GM23338 (cell line): ENCODE results near the gene CRHR1. TPM values are rescaled to one million over a fixed set of nuclear protein-coding genes. Genes with fewer than 3 reads are reported as not detected.

Experiments used
- ATAC-seq: fragments of 200-7000 bp; cut with Tn5 transposase; 3 replicates; pipeline ENCODE4 v1.9.1; 2020
- DNase-seq: peaks from one replicate; pipeline ENCODE4 v3.0.0-alpha.2; 2015; ENCODE audit warnings: low spot score
- H2AFZ ChIP-seq: fragments of 200-600 bp; sonication (generic); 2 replicates; pipeline ENCODE4 v1.8.0; 2016; ENCODE audit warnings: antibody characterized with exemption, mild to moderate bottlenecking, moderate library complexity
- H3F3A ChIP-seq: fragments of 200-600 bp; sonication (generic); replicated peaks from 2 replicates; pipeline ENCODE4 v1.8.0; 2017; ENCODE audit warnings: antibody characterized with exemption, mixed run types, low read depth
- H3K27ac ChIP-seq: fragments of 200-600 bp; sonication (generic); 2 replicates; pipeline ENCODE4 v1.6.1; 2016; ENCODE audit warnings: low read depth
- H3K27me3 ChIP-seq: fragments of 200-600 bp; sonication (generic); 2 replicates; pipeline ENCODE4 v1.8.0; 2016; ENCODE audit warnings: mild to moderate bottlenecking, mixed run types, moderate library complexity; ENCODE audit not compliant: insufficient read depth
- H3K36me3 ChIP-seq: fragments of 200-600 bp; sonication (generic); 2 replicates; pipeline ENCODE4 v1.8.0; 2016; ENCODE audit warnings: mild to moderate bottlenecking; ENCODE audit not compliant: insufficient read depth
- H3K4me1 ChIP-seq: fragments of 200-600 bp; sonication (generic); 2 replicates; pipeline ENCODE4 v1.8.0; 2016; ENCODE audit warnings: mild to moderate bottlenecking, moderate library complexity; ENCODE audit not compliant: insufficient read depth
- H3K4me2 ChIP-seq: fragments of 200-600 bp; sonication (generic); 2 replicates; pipeline ENCODE4 v1.7.1; 2017; ENCODE audit warnings: mixed run types
- H3K4me3 ChIP-seq: fragments of 200-600 bp; sonication (generic); 2 replicates; pipeline ENCODE4 v1.6.1; 2016; ENCODE audit warnings: mixed run types
- H3K79me2 ChIP-seq: fragments of 200-600 bp; sonication (generic); replicated peaks from 2 replicates; pipeline ENCODE4 v1.8.0; 2017; ENCODE audit warnings: mild to moderate bottlenecking; ENCODE audit not compliant: insufficient read depth
- H3K9me2 ChIP-seq: fragments of 200-600 bp; sonication (generic); 2 replicates; pipeline ENCODE4 v1.8.0; 2017; ENCODE audit not compliant: insufficient read depth
- H4K20me1 ChIP-seq: fragments of 200-600 bp; sonication (generic); replicated peaks from 2 replicates; pipeline ENCODE4 v1.8.0; 2017; ENCODE audit warnings: mild to moderate bottlenecking; ENCODE audit not compliant: insufficient read depth
- H3K27ac Mint-ChIP-seq: 2 replicates; pipeline ENCODE4 v1.8.0; 2020; ENCODE audit warnings: inconsistent platforms, mild to moderate bottlenecking, moderate library complexity, mixed read lengths
- H3K27me3 Mint-ChIP-seq: 3 replicates; pipeline ENCODE4 v1.8.0; 2022; ENCODE audit warnings: low read depth, mild to moderate bottlenecking, moderate library complexity, mixed read lengths, inconsistent platforms; ENCODE audit not compliant: insufficient read depth, poor library complexity
- H3K36me3 Mint-ChIP-seq: 3 replicates; pipeline ENCODE4 v1.8.0; 2021; ENCODE audit warnings: low read depth, mild to moderate bottlenecking, inconsistent platforms, moderate library complexity, mixed read lengths
- H3K4me1 Mint-ChIP-seq: 3 replicates; pipeline ENCODE4 v1.8.0; 2020; ENCODE audit warnings: mild to moderate bottlenecking, inconsistent platforms, mixed read lengths
- H3K4me3 Mint-ChIP-seq: 3 replicates; pipeline ENCODE4 v1.8.0; 2021; ENCODE audit warnings: moderate library complexity, mild to moderate bottlenecking, inconsistent platforms, mixed read lengths
- H3K9me3 Mint-ChIP-seq: 3 replicates; pipeline ENCODE4 v1.8.0; 2020; ENCODE audit warnings: moderate library complexity, mild to moderate bottlenecking, inconsistent platforms, mixed read lengths
- CREB1 ChIP-seq: fragments of 250-450 bp; sonication (Bioruptor Pico); IDR thresholded peaks from 2 replicates; pipeline ENCODE4 v1.5.0; 2020; ENCODE audit warnings: low read depth, mild to moderate bottlenecking, moderate library complexity
- EZH2 ChIP-seq: fragments of 200-600 bp; sonication (generic); IDR thresholded peaks from one replicate; pipeline ENCODE4 v1.8.0; 2017; ENCODE audit warnings: antibody characterized with exemption, mild to moderate bottlenecking, low read depth; ENCODE audit not compliant: unreplicated experiment
- EZH2phosphoT487 ChIP-seq: fragments of 200-600 bp; sonication (generic); IDR thresholded peaks from one replicate; pipeline ENCODE4 v1.8.1; 2018; ENCODE audit warnings: antibody characterized with exemption; ENCODE audit not compliant: unreplicated experiment
- JUNB ChIP-seq: IDR thresholded peaks from one replicate; pipeline ENCODE4 v1.6.1; 2016; ENCODE audit warnings: antibody characterized with exemption; ENCODE audit not compliant: unreplicated experiment
- NANOG ChIP-seq: IDR thresholded peaks from 2 replicates; pipeline ENCODE4 v1.6.1; 2016; ENCODE audit warnings: antibody characterized with exemption, borderline replicate concordance
- POLR2AphosphoS5 ChIP-seq: IDR thresholded peaks from 2 replicates; pipeline ENCODE4 v1.6.1; 2016; ENCODE audit warnings: antibody characterized with exemption, low read depth
- STAT1 ChIP-seq: IDR thresholded peaks from one replicate; pipeline ENCODE4 v1.6.1; 2016; ENCODE audit warnings: antibody characterized with exemption; ENCODE audit not compliant: unreplicated experiment
- ZNF114 ChIP-seq: fragments of 250-450 bp; sonication (Bioruptor Pico); IDR thresholded peaks from 2 replicates; pipeline ENCODE4 v1.5.0; 2020; ENCODE audit warnings: mild to moderate bottlenecking, moderate library complexity
- ZNF331 ChIP-seq: fragments of 250-450 bp; sonication (Bioruptor Pico); IDR thresholded peaks from 2 replicates; pipeline ENCODE4 v1.5.0; 2020; ENCODE audit warnings: low read depth, mild to moderate bottlenecking, moderate library complexity
- polyA plus RNA-seq: library from polyadenylated mRNA; unstranded; fragments of >200 nt; fragmentation: Nextera tagmentation; extraction: Ambion mirVana; gene quantifications from 2 replicates; pipeline ENCODE4 v1.2.1, GENCODE V29; 2016
- total RNA-seq: library from RNA; depleted of rRNA; stranded (reverse); fragments of >200 nt; shearing (Covaris generic); gene quantifications from 2 replicates; pipeline ENCODE4 v1.2.3, GENCODE V29; 2014
- TF ChIP-seq, protein P1 (sequence below): IDR thresholded peaks from one replicate; pipeline ENCODE4 v1.6.1; 2018; ENCODE audit warnings: antibody characterized with exemption; ENCODE audit not compliant: unreplicated experiment
- TF ChIP-seq, protein P2 (sequence below), 2 experiments: fragments of 200-600 bp in 1 of 2; sonication (generic) in 1 of 2; conservative IDR thresholded peaks; 2 replicates each; pipeline versions ENCODE4 v1.5.1 to v1.6.1; 2016 to 2017; ENCODE audit warnings: antibody characterized with exemption in 2 of 2, low read depth in 2 of 2, mild to moderate bottlenecking in 2 of 2, moderate library complexity in 1 of 2
- TF ChIP-seq, protein P3 (sequence below): fragments of 250-450 bp; sonication (Bioruptor Pico); IDR thresholded peaks from 2 replicates; pipeline ENCODE4 v1.5.0; 2020; ENCODE audit warnings: mild to moderate bottlenecking, moderate library complexity
- TF ChIP-seq, protein P4 (sequence below): IDR thresholded peaks from 2 replicates; pipeline ENCODE4 v1.6.1; 2016; ENCODE audit warnings: antibody characterized with exemption

CRHR1 gene
- total and polyA plus RNA-seq, 2 experiments from 2014 or later = 0.19 to 0.76 TPM

DNA sequence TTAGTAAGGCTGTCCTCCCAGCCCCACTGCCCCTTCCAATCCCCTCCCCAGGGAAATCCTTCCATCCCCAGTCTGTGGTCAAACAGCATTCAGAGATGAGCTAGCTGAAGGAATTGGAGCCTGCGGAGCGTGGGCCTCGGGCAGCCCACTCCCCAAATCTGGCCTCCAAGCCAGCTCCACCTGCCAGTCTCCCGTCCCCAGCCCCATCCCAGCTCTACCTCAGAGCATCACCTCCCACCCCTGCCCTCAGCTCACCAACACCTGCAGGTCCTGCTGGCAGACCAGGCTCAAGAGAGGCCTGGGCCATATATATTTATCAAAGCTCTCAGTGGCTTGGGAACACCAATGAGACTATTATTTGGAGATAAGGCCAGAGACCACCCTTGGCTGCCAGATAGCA is 55.3 kb downstream of the CRHR1 start:
- Mint-ChIP-seq H3K27ac (no peak overlapping the region), H3K4me3 (no peak overlapping the region), H3K27me3 (peaks cover 11% of the 10 kb centered on the region), H3K4me1 (no peaks in the 10 kb centered on the region; the same call in 2 of the 3 replicates), H3K9me3 (no peaks in the 10 kb centered on the region), H3K36me3 (no peaks in the 10 kb centered on the region)
- Histone ChIP-seq H3F3A (no peaks in the 10 kb centered on the region), H3K36me3 (no peaks in the 10 kb centered on the region), H3K4me1 (no peaks in the 10 kb centered on the region), H2AFZ (no peak overlapping the region), H3K27me3 (no peaks in the 10 kb centered on the region), H3K4me3 (no peak overlapping the region), H3K27ac (no peak overlapping the region), H3K79me2 (no peaks in the 10 kb centered on the region), H3K4me2 (no peak overlapping the region), H4K20me1 (no peaks in the 10 kb centered on the region), H3K9me2 (no peaks in the 10 kb centered on the region)
- DNase-seq (no peak), ATAC-seq (no peak)
- TF ChIP-seq, protein P1, sequence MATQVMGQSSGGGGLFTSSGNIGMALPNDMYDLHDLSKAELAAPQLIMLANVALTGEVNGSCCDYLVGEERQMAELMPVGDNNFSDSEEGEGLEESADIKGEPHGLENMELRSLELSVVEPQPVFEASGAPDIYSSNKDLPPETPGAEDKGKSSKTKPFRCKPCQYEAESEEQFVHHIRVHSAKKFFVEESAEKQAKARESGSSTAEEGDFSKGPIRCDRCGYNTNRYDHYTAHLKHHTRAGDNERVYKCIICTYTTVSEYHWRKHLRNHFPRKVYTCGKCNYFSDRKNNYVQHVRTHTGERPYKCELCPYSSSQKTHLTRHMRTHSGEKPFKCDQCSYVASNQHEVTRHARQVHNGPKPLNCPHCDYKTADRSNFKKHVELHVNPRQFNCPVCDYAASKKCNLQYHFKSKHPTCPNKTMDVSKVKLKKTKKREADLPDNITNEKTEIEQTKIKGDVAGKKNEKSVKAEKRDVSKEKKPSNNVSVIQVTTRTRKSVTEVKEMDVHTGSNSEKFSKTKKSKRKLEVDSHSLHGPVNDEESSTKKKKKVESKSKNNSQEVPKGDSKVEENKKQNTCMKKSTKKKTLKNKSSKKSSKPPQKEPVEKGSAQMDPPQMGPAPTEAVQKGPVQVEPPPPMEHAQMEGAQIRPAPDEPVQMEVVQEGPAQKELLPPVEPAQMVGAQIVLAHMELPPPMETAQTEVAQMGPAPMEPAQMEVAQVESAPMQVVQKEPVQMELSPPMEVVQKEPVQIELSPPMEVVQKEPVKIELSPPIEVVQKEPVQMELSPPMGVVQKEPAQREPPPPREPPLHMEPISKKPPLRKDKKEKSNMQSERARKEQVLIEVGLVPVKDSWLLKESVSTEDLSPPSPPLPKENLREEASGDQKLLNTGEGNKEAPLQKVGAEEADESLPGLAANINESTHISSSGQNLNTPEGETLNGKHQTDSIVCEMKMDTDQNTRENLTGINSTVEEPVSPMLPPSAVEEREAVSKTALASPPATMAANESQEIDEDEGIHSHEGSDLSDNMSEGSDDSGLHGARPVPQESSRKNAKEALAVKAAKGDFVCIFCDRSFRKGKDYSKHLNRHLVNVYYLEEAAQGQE = no peak
- TF ChIP-seq NANOG (no peak), EZH2phosphoT487 (no peak), ZNF331 (no peak), POLR2AphosphoS5 (no peak), CREB1 (no peak), STAT1 (no peak), EZH2 (no peak), JUNB (no peak), ZNF114 (CRISPR knock-in tag) (no peak)
- TF ChIP-seq, protein P2, sequence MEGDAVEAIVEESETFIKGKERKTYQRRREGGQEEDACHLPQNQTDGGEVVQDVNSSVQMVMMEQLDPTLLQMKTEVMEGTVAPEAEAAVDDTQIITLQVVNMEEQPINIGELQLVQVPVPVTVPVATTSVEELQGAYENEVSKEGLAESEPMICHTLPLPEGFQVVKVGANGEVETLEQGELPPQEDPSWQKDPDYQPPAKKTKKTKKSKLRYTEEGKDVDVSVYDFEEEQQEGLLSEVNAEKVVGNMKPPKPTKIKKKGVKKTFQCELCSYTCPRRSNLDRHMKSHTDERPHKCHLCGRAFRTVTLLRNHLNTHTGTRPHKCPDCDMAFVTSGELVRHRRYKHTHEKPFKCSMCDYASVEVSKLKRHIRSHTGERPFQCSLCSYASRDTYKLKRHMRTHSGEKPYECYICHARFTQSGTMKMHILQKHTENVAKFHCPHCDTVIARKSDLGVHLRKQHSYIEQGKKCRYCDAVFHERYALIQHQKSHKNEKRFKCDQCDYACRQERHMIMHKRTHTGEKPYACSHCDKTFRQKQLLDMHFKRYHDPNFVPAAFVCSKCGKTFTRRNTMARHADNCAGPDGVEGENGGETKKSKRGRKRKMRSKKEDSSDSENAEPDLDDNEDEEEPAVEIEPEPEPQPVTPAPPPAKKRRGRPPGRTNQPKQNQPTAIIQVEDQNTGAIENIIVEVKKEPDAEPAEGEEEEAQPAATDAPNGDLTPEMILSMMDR (conservative IDR thresholded peaks at IDR 0.05; ENCODE audit: low read depth in 2 of 2) = no peak
- TF ChIP-seq, protein P3, sequence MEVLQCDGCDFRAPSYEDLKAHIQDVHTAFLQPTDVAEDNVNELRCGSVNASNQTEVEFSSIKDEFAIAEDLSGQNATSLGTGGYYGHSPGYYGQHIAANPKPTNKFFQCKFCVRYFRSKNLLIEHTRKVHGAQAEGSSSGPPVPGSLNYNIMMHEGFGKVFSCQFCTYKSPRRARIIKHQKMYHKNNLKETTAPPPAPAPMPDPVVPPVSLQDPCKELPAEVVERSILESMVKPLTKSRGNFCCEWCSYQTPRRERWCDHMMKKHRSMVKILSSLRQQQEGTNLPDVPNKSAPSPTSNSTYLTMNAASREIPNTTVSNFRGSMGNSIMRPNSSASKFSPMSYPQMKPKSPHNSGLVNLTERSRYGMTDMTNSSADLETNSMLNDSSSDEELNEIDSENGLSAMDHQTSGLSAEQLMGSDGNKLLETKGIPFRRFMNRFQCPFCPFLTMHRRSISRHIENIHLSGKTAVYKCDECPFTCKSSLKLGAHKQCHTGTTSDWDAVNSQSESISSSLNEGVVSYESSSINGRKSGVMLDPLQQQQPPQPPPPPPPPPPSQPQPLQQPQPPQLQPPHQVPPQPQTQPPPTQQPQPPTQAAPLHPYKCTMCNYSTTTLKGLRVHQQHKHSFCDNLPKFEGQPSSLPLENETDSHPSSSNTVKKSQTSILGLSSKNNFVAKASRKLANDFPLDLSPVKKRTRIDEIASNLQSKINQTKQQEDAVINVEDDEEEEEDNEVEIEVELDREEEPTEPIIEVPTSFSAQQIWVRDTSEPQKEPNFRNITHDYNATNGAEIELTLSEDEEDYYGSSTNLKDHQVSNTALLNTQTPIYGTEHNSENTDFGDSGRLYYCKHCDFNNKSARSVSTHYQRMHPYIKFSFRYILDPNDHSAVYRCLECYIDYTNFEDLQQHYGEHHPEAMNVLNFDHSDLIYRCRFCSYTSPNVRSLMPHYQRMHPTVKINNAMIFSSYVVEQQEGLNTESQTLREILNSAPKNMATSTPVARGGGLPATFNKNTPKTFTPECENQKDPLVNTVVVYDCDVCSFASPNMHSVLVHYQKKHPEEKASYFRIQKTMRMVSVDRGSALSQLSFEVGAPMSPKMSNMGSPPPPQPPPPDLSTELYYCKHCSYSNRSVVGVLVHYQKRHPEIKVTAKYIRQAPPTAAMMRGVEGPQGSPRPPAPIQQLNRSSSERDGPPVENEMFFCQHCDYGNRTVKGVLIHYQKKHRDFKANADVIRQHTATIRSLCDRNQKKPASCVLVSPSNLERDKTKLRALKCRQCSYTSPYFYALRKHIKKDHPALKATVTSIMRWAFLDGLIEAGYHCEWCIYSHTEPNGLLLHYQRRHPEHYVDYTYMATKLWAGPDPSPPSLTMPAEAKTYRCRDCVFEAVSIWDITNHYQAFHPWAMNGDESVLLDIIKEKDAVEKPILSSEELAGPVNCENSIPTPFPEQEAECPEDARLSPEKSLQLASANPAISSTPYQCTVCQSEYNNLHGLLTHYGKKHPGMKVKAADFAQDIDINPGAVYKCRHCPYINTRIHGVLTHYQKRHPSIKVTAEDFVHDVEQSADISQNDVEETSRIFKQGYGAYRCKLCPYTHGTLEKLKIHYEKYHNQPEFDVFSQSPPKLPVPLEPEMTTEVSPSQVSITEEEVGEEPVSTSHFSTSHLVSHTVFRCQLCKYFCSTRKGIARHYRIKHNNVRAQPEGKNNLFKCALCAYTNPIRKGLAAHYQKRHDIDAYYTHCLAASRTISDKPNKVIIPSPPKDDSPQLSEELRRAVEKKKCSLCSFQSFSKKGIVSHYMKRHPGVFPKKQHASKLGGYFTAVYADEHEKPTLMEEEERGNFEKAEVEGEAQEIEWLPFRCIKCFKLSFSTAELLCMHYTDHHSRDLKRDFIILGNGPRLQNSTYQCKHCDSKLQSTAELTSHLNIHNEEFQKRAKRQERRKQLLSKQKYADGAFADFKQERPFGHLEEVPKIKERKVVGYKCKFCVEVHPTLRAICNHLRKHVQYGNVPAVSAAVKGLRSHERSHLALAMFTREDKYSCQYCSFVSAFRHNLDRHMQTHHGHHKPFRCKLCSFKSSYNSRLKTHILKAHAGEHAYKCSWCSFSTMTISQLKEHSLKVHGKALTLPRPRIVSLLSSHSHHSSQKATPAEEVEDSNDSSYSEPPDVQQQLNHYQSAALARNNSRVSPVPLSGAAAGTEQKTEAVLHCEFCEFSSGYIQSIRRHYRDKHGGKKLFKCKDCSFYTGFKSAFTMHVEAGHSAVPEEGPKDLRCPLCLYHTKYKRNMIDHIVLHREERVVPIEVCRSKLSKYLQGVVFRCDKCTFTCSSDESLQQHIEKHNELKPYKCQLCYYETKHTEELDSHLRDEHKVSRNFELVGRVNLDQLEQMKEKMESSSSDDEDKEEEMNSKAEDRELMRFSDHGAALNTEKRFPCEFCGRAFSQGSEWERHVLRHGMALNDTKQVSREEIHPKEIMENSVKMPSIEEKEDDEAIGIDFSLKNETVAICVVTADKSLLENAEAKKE (CRISPR knock-in tag) = no peak
- TF ChIP-seq, protein P4, sequence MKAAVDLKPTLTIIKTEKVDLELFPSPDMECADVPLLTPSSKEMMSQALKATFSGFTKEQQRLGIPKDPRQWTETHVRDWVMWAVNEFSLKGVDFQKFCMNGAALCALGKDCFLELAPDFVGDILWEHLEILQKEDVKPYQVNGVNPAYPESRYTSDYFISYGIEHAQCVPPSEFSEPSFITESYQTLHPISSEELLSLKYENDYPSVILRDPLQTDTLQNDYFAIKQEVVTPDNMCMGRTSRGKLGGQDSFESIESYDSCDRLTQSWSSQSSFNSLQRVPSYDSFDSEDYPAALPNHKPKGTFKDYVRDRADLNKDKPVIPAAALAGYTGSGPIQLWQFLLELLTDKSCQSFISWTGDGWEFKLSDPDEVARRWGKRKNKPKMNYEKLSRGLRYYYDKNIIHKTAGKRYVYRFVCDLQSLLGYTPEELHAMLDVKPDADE = no peak
